KMS-11 (cell line): ENCODE results near the gene WNT9A.

Experiments
- H2AFZ ChIP-seq: fragments of 200-600 bp; sonication (generic); 2 replicates; pipeline ENCODE4 v1.6.1; 2016; ENCODE audit warnings: antibody characterized with exemption, mixed run types, low read depth
- H3K27ac ChIP-seq: fragments of 200-600 bp; sonication (generic); 2 replicates; pipeline ENCODE4 v1.6.1; 2016; ENCODE audit warnings: mild to moderate bottlenecking, mixed run types
- H3K27me3 ChIP-seq: fragments of 200-600 bp; sonication (generic); 2 replicates; pipeline ENCODE4 v1.6.1; 2017; ENCODE audit warnings: mild to moderate bottlenecking, low read depth, mixed run types, moderate library complexity; ENCODE audit not compliant: insufficient read depth
- H3K36me3 ChIP-seq: fragments of 200-600 bp; sonication (generic); 2 replicates; pipeline ENCODE4 v1.6.1; 2017; ENCODE audit warnings: mild to moderate bottlenecking, mixed run types; ENCODE audit not compliant: insufficient read depth
- H3K4me1 ChIP-seq: fragments of 200-600 bp; sonication (generic); 2 replicates; pipeline ENCODE4 v1.6.1; 2016; ENCODE audit warnings: mild to moderate bottlenecking, low read depth, mixed run types; ENCODE audit not compliant: poor library complexity, severe bottlenecking
- H3K4me2 ChIP-seq: fragments of 200-600 bp; sonication (generic); 2 replicates; pipeline ENCODE4 v1.7.0; 2016; ENCODE audit warnings: mild to moderate bottlenecking, mixed run types
- H3K4me3 ChIP-seq: fragments of 200-600 bp; sonication (generic); IDR thresholded peaks from 2 replicates; pipeline ENCODE4 v1.6.1; 2017; ENCODE audit warnings: low read depth, low read length, mixed read lengths; ENCODE audit not compliant: insufficient read depth
- H3K79me2 ChIP-seq: fragments of 200-600 bp; sonication (generic); 2 replicates; pipeline ENCODE4 v1.6.1; 2016; ENCODE audit warnings: low read depth, mixed run types; ENCODE audit not compliant: insufficient read depth
- H3K9ac ChIP-seq: fragments of 200-600 bp; sonication (generic); 2 replicates; pipeline ENCODE4 v1.6.1; 2016; ENCODE audit warnings: mild to moderate bottlenecking, mixed run types
- H4K20me1 ChIP-seq: fragments of 200-600 bp; sonication (generic); 2 replicates; pipeline ENCODE4 v1.6.1; 2016; ENCODE audit warnings: mild to moderate bottlenecking, mixed run types; ENCODE audit not compliant: insufficient read depth
- CTCF ChIP-seq: fragments of 200-600 bp; sonication (generic); conservative IDR thresholded peaks from 2 replicates; pipeline ENCODE4 v1.6.1; 2017; ENCODE audit warnings: low read depth, mild to moderate bottlenecking, antibody characterized with exemption, low read length, moderate library complexity, mixed read lengths

The WNT9A gene

GRCh38 chr1:227961651-227962466 is 14.1 kb upstream of the WNT9A start:
- Histone ChIP-seq H3K27ac (no peak overlapping the region), H3K9ac (no peak overlapping the region)

GRCh38 chr1:227959325-227959860 is 11.7 kb upstream of the WNT9A start:
- Histone ChIP-seq H3K4me3 (no peak overlapping the region), H3K79me2 (no peaks in the 10 kb centered on the region), H3K4me2 (no peak overlapping the region), H2AFZ (no peak overlapping the region), H3K4me1 (no peaks in the 10 kb centered on the region), H3K9ac (no peak overlapping the region), H3K27ac (no peak overlapping the region), H3K27me3 (no peaks in the 10 kb centered on the region), H3K36me3 (no peaks in the 10 kb centered on the region), H4K20me1 (no peaks in the 10 kb centered on the region)
- TF ChIP-seq CTCF, result no peak

More at GRCh38 chr1:227961651-227962466, 14.1 kb upstream of the WNT9A start:
- Histone ChIP-seq H3K4me1 (no peaks in the 10 kb centered on the region), H3K27me3 (no peaks in the 10 kb centered on the region), H3K4me3 (no peak overlapping the region), H4K20me1 (no peaks in the 10 kb centered on the region), H3K36me3 (no peaks in the 10 kb centered on the region), H3K4me2 (no peak overlapping the region), H2AFZ (no peak overlapping the region), H3K79me2 (no peaks in the 10 kb centered on the region)
- TF ChIP-seq CTCF, result no peak

- no peaks in the 10 kb centered on the region for H3K27me3 ChIP-seq
- TF ChIP-seq CTCF, result no peak
- no peak overlapping the region for H2AFZ ChIP-seq
- no peak overlapping the region for H3K4me3 ChIP-seq
- H3K79me2 ChIP-seq, result no peaks in the 10 kb centered on the region
- no peaks in the 10 kb centered on the region for H3K4me1 ChIP-seq
- no peaks in the 10 kb centered on the region for H3K36me3 ChIP-seq
- no peak overlapping the region for H3K9ac ChIP-seq
- no peaks in the 10 kb centered on the region for H4K20me1 ChIP-seq
- no peak overlapping the region for H3K27ac ChIP-seq
- no peak overlapping the region for H3K4me2 ChIP-seq
These were observed 11.0 kb upstream of the WNT9A start for GRCh38 chr1:227958617-227959324.

GRCh38 chr1:227955808-227956207 is 8.1 kb upstream of the WNT9A start:
- Histone ChIP-seq H3K27ac (no peak overlapping the region), H4K20me1 (no peaks in the 10 kb centered on the region), H3K27me3 (no peaks in the 10 kb centered on the region), H2AFZ (no peak overlapping the region), H3K36me3 (no peaks in the 10 kb centered on the region), H3K4me3 (no peak overlapping the region), H3K4me2 (no peak overlapping the region), H3K9ac (no peak overlapping the region), H3K79me2 (no peaks in the 10 kb centered on the region), H3K4me1 (no peaks in the 10 kb centered on the region)
- no peak for TF ChIP-seq CTCF
